NCI-H146 (cell line): ENCODE measurements around the gene CEP135.
"Not testable (repeated sequence)": the region's sequence is repeated elsewhere in the genome, so short reads cannot be mapped to it uniquely, and the experiment has no call there.

Experiments
- DNase-seq: peaks from one replicate; lab custom pipeline; 2025; lab: John Stamatoyannopoulos, UW

Gene CEP135

GRCh38 chr4:55948726-55949481 lies at the start of gene CEP135:
Gene CEP135, plus strand, starts transcription at chr4:55948945. Its CDS starts 3,186 bp downstream, at chr4:55952131.
- DNase-seq: peak; percentile 96

GRCh38 chr4:55902677-55903076 lies 46.1 kb upstream of the CEP135 start:
- no peak for DNase-seq

GRCh38 chr4:55903577-55903976 lies 45.2 kb upstream of the CEP135 start:
- peak; percentile 19 for DNase-seq

GRCh38 chr4:55904576-55904975 lies 44.2 kb upstream of the CEP135 start:
- DNase-seq: no peak

- DNase-seq: no peak
Measured at GRCh38 chr4:55906323-55906722, 42.4 kb upstream of the CEP135 start.

GRCh38 chr4:55906989-55907388 lies 41.8 kb upstream of the CEP135 start:
- no peak for DNase-seq

- no peak for DNase-seq
Measured at GRCh38 chr4:55907469-55907868, 41.3 kb upstream of the CEP135 start.

- no peak for DNase-seq
Measured at GRCh38 chr4:55910140-55910539, 38.6 kb upstream of the CEP135 start.

GRCh38 chr4:55912249-55912648 lies 36.5 kb upstream of the CEP135 start:
- DNase-seq: no peak

GRCh38 chr4:55920571-55920970 lies 28.2 kb upstream of the CEP135 start:
- no peak for DNase-seq

GRCh38 chr4:55921093-55921492 lies 27.7 kb upstream of the CEP135 start:
- no peak for DNase-seq

GRCh38 chr4:55925241-55925640 lies 23.5 kb upstream of the CEP135 start:
- DNase-seq: no peak

- DNase-seq: no peak
Measured at GRCh38 chr4:55926610-55927009, 22.1 kb upstream of the CEP135 start.

GRCh38 chr4:55927803-55928437 lies 20.8 kb upstream of the CEP135 start:
- no peak for DNase-seq

- DNase-seq: no peak
Measured at GRCh38 chr4:55928846-55929245, 19.9 kb upstream of the CEP135 start.

- DNase-seq: no peak
Measured at GRCh38 chr4:55931043-55931442, 17.7 kb upstream of the CEP135 start.

GRCh38 chr4:55931833-55932232 lies 16.9 kb upstream of the CEP135 start:
- DNase-seq: no peak

- DNase-seq: no peak
Measured at GRCh38 chr4:55932511-55932910, 16.2 kb upstream of the CEP135 start.

- no peak for DNase-seq
Measured at GRCh38 chr4:55933611-55934010, 15.1 kb upstream of the CEP135 start.

GRCh38 chr4:55935907-55936306 lies 12.8 kb upstream of the CEP135 start:
- DNase-seq: not testable (repeated sequence)

GRCh38 chr4:55938481-55938880 lies 10.3 kb upstream of the CEP135 start:
- no peak for DNase-seq

- no peak for DNase-seq
Measured at GRCh38 chr4:55939421-55939820, 9.3 kb upstream of the CEP135 start.

GRCh38 chr4:55941881-55942396 lies 6.8 kb upstream of the CEP135 start:
- DNase-seq: no peak
